GM18861 (cell line): Measurements from ENCODE around the gene PLVAP.
"Not testable (repeated sequence)": the region's sequence is repeated elsewhere in the genome, so short reads cannot be mapped to it uniquely, and the experiment has no call there.

ENCODE experiments used
- ATAC-seq: cut with Tn5 transposase; IDR thresholded peaks from one replicate; pipeline ENCODE4 v1.9.1; 2021; ENCODE audit not compliant: unreplicated experiment

The PLVAP gene

DNA sequence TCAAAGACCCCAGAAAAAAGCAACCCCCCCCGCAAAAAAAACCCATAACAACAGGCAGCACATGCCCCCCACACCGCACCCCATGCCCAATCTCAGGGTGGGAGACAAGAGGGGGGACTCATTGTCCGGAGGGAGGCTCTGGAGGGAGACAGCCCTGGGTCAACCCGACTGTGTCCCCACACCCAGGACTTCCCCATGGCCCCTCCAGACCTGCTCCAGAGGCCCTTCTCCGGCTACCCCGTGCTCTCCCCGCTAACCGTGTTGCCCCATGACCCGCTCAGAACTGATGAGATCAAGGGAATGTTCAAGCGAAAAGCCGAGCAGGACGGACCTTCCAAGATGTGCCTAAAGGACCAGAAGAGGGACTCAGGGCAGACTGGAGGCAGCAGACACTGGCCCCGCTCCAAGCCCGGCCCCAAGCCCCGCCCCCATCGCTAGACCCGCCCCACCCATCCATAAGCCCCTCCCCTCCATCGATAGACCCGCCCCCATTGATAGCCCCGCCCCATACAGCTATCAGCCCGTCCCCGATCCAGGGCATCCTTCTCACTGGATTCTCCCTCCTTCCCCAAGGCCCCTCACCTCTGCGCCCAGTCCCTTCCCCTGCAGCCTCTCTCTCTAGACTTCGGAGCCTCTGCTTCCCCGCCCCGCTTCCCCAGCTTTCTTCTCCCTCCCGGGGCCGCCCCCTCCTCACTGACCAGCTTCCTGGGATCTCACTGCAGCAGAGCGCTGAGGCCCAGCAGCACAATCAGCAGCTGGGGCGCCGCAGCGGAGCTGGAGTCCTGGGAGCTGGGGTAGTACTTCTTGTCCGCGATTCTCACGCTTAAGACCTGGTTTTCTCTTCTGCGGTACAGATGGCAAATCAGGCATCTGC, 26.1 kb upstream of the PLVAP start:
- ATAC-seq, result no peak

DNA sequence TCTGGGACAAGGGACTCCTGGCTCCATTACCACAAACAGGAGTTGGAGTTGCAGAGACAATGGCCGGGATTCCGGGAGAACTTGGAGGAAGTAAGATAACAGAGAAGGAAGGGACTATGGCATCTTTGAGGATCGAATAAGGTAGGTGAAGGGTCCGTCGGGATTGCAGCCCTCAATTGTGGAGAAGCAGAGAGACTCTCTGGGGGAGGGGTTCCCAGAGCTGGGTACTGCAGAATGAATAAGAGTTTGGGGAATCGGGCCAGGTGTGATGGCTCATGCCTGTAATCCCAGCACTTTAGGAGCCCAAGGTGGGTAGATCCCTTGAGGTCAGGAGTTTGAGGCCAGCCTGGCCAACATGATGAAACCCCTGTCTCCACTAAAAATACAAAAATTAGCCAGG, 24.5 kb upstream of the PLVAP start:
- ATAC-seq, result no peak

GRCh38 chr19:17398902-17399527, 21.9 kb upstream of the PLVAP start:
- no peak for ATAC-seq

DNA sequence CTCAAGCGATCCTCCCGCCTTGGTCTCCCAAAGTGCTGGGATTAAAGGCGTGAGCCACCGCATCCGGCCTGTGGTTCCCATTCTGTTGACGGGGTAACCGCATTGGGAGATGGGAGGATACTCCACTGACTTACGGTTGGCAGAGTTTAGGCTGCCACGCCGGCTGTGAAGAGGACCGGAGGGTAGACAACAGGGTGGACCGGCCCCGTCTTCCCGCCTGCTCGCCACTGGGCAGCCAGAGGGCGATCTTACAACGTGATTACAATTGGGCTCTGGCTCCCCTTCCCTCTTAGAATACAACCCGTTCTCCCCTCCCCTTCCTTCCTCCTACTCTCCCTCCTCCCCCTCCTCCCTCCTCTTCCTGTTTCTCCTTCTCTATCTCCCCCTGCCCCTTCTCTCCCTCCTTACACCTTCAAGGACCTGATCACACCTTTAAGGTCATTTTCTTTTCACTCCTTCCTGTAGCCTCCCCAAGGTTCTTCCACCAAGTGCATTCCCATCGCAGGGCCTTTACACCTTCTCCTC, 17.8 kb upstream of the PLVAP start:
- no peak for ATAC-seq

GRCh38 chr19:17393914-17394313, 16.8 kb upstream of the PLVAP start, which contains the start of gene CCDC194:
CCDC194 (minus strand) TSS chr19:17394196; CDS start chr19:17394158, 38 bp downstream.
- ATAC-seq, result no peak

DNA sequence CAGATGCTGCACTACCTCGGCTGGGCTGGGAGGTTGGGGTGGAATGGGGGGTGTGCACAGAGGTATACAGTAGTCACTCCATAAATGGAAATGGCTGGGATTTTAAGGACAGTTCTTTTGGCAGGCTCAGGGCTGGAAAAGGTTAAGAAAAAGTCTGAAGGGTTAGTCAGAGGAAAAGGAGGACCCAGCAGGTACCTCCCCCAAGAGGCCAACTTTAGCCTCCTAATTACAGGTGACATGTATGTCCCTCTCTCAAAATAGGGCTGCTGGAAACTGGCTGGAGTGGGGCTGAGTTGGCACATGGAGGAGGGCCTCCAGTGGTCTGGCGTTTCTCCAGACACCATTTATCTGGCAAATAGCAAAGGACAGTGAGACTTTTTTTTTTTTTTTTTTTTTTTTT, 15.9 kb upstream of the PLVAP start:
- no peak for ATAC-seq

DNA sequence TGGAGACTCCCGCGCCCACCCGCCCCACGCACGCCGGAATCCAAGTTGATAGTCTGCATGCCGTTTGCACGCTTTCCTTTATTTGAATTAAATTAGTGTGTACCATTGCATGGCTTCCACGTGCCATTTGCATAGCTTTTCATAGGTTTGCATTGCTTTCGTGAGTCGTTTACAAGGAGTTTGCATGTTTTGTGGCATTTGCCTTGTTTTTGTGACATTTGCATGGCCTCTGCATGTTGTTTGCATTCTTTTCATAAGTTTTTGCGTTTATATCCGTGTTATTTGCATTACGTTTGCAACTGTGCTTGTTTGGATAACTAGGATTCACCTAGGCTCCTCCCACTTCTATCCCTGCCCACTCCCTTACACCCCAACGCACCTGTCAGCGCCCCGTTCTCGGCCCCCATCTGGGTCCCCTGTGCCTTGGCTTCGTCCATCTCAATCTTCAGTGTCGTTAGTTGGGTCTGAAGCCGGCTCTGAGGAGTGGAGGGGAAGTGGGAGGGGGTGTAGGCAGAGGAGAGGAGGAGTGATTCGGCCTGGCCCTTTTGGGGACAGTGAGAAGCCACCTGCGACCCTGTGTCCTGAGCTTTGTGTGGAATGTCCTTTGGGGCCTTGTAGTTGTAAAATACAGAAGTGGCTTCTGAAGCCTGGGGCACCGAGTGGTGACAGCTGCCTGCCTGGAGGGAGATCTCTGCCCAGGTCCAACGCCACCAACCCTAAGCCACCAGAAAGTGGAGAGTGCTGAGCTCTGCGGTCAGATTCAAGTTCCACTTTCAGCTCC, 14.4 kb upstream of the PLVAP start:
- ATAC-seq, result no peak

GRCh38 chr19:17390665-17391370, 13.7 kb upstream of the PLVAP start:
- ATAC-seq, result peak; percentile 74

DNA sequence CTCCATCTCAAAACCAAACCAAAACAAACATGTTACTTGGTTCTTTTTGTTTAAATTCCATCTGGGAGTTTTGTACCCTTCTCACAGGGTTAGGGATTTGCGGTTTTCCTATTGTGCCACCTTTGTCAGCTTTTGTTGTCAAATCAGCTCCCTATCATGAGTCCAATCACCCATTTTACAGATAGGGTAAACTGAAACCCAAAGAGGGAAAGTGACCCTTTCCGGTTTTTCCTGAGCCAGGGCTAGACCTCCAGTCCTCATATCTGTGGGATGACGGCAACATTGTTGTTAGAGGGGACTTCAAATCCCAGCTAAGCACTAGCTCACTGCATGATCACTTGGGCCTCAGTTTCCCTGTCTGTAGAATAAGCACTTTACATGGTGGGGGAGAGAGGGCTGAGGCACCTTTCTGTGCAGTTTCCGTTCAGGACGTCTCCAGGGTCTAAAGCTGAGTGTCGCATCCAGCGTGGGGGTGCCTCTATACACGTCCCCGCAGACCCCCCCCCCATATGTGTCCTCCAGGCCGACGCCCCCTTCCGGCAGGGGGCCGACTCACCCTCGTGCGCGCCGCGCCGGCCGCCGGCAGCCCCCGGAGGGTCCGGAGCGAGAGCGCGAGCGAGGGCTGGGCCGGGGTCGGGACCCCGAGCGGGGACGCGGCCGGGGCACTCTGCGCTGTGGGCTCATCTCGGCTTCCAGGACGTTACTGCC, 13.0 kb upstream of the PLVAP start:
- no peak for ATAC-seq

GRCh38 chr19:17389288-17389687, 12.1 kb upstream of the PLVAP start:
- no peak for ATAC-seq

- ATAC-seq, result no peak
Observed at GRCh38 chr19:17385878-17386611, 8.9 kb upstream of the PLVAP start.

- no peak for ATAC-seq
Observed at GRCh38 chr19:17380426-17381138, 3.4 kb upstream of the PLVAP start.

- no peak for ATAC-seq
Observed at GRCh38 chr19:17379221-17379631, 2.1 kb upstream of the PLVAP start.

DNA sequence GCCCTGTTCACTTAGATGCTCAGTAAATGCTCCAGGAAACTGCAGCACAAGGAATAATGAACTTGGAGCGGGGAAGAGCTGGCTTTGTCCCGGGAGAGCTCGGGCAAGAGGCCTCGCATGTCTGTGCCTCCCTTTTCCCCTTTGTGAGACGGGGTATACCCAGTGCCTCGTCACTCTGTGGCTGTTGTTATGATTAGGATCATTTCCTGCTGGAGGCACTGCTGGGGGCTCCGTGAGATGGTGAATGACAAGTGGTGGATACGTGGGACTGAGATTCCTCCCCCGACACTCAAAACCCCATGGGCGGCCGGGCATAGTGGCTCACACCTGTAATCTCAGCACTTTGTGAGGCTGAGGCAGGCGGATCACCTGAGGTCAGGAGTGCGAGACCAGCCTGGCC, 1.1 kb upstream of the PLVAP start:
- no peak for ATAC-seq

- peak; percentile 87 for ATAC-seq
Observed at GRCh38 chr19:17370026-17370587, 7.0 kb downstream of the PLVAP start.

DNA sequence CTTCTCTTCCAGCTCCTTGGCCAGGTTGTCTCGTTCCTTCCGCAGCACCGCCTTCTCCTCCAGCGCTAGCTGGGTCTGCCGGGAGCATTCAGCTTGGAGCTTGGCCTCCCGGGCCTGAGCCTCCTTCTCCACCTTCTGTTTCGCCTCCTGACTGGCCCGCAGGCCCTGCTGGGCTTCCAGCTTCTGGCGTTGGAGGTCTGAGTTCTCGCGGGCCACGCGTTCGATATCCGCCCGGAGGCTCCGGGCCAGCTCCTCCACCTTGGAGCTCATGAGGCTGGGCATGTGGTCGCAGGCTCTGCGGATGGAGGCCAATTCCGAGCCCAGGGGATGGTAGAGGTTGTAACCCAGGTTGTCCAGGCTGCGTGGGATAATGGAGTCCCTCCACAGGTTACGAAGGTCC, 11.8 kb downstream of the PLVAP start:
- ATAC-seq, result no peak

DNA sequence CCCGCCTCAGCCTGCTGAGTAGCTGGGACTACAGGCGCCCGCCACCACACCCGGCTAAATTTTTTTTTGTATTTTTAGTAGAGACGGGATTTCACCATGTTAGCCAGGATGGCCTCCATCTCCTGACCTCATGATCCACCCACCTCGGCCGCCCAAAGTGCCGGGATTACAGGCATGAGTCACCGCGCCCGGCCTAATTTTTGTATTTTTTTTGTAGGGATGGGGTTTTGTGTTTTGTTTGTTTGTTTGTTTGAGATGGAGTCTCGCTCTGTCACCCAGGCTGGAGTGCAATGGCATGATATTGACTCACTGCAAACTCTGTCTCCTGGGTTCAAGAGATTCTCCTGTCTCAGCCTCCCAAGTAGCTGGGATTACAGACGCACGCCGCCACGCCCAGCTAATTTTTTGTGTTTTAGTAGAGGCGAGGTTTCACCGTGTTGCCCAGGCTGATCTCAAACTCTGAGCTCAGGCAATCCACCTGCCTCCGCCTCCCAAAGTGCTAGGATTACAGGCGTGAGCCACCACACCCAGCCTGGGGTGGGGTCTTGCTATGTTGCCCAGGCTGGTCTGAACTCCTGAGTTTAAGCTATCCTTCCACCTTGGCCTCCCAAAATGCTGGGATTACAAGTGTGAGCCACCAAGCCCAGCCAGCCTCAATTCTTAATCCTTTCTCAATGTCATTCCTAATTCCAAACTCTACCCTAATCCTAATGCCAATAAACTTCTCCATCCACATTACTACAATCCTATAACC, 13.1 kb downstream of the PLVAP start:
- not testable (repeated sequence) for ATAC-seq
